ENCODE data around the gene TRAFD1. TPM values are rescaled to one million over a fixed set of nuclear protein-coding genes. Genes with fewer than 3 reads are reported as not detected.

TRAFD1 gene
- polyA plus RNA-seq, 1 donor from 2014 or later: 75.6 TPM

GRCh38 chr12:112116232-112117060, 8.9 kb upstream of the TRAFD1 start:
- H3K9ac ChIP-seq (ENCODE audit: low read length): peak overlapping the region; percentile 60
- no peaks in the 10 kb centered on the region for H3F3A ChIP-seq (ENCODE audit: insufficient read depth, low read length, poor library complexity, severe bottlenecking)
- H4K20me1 ChIP-seq (ENCODE audit: insufficient read depth): no peaks in the 10 kb centered on the region
- peak overlapping the region; percentile 69 for H2AFZ ChIP-seq (ENCODE audit: low read depth, low read length)
- no peaks in the 10 kb centered on the region for H3K9me2 ChIP-seq (ENCODE audit: insufficient read depth, low read length)
- H3K9me3 ChIP-seq (ENCODE audit: low read length): no peaks in the 10 kb centered on the region
- peak overlapping the region; percentile 93 for H3K27ac ChIP-seq (ENCODE audit: low read length)
- TF ChIP-seq CTCF (IDR thresholded peaks at IDR 0.05; ENCODE audit: poor library complexity, severe bottlenecking): no peak
- TF ChIP-seq EP300 (conservative IDR thresholded peaks at IDR 0.05; ENCODE audit: poor library complexity, severe bottlenecking): peak; percentile 54
- peak; percentile 61 for TF ChIP-seq POLR2AphosphoS5 (IDR thresholded peaks at IDR 0.05)
- no peak for TF ChIP-seq EZH2 (IDR thresholded peaks at IDR 0.05; ENCODE audit: borderline replicate concordance, insufficient read depth, low read length, poor library complexity, severe bottlenecking)
- peak; percentile 15 for TF ChIP-seq RAD21 (conservative IDR thresholded peaks at IDR 0.05)
- TF ChIP-seq TAF1 (IDR thresholded peaks at IDR 0.05; ENCODE audit: low read depth): no peak
- no peak for TF ChIP-seq SMC3 (conservative IDR thresholded peaks at IDR 0.05; ENCODE audit: poor library complexity)
- peak; percentile 53 for TF ChIP-seq MXI1 (conservative IDR thresholded peaks at IDR 0.05; ENCODE audit: poor library complexity, severe bottlenecking)
- no peak for TF ChIP-seq REST (IDR thresholded peaks at IDR 0.05; ENCODE audit: borderline replicate concordance)
- no peaks in the 10 kb centered on the region for H3K27me3 ChIP-seq (ENCODE audit: insufficient read depth, low read depth, low read length)
- no peaks in the 10 kb centered on the region for H3K79me2 ChIP-seq (replicated peaks; ENCODE audit: insufficient read depth, low read length)
- peak overlapping the region; percentile 91 for H3K4me2 ChIP-seq (ENCODE audit: low read length)
- H3K36me3 ChIP-seq (ENCODE audit: insufficient read depth, low read length): no peaks in the 10 kb centered on the region
- H3K4me3 ChIP-seq (ENCODE audit: low read length): peak overlapping the region; percentile 55

GRCh38 chr12:112117685-112118084, 7.7 kb upstream of the TRAFD1 start:
- H2AFZ ChIP-seq (ENCODE audit: low read depth, low read length): no peak overlapping the region
- H3K9me3 ChIP-seq (ENCODE audit: low read length): no peaks in the 10 kb centered on the region
- H3K27ac ChIP-seq (ENCODE audit: low read length): peak overlapping the region; percentile 93
- no peak overlapping the region for H3K4me2 ChIP-seq (ENCODE audit: low read length)
- H3K9me2 ChIP-seq (ENCODE audit: insufficient read depth, low read length): no peaks in the 10 kb centered on the region
- TF ChIP-seq POLR2AphosphoS5 (IDR thresholded peaks at IDR 0.05) (no peak), TAF1 (IDR thresholded peaks at IDR 0.05; ENCODE audit: low read depth) (no peak), MXI1 (conservative IDR thresholded peaks at IDR 0.05; ENCODE audit: poor library complexity, severe bottlenecking) (no peak), EZH2 (IDR thresholded peaks at IDR 0.05; ENCODE audit: borderline replicate concordance, insufficient read depth, low read length, poor library complexity, severe bottlenecking) (no peak), EP300 (conservative IDR thresholded peaks at IDR 0.05; ENCODE audit: poor library complexity, severe bottlenecking) (no peak), CTCF (IDR thresholded peaks at IDR 0.05; ENCODE audit: poor library complexity, severe bottlenecking) (no peak), SMC3 (conservative IDR thresholded peaks at IDR 0.05; ENCODE audit: poor library complexity) (no peak), RAD21 (conservative IDR thresholded peaks at IDR 0.05) (no peak), REST (IDR thresholded peaks at IDR 0.05; ENCODE audit: borderline replicate concordance) (no peak)
- H3K27me3 ChIP-seq (ENCODE audit: insufficient read depth, low read depth, low read length): no peaks in the 10 kb centered on the region
- H3K4me3 ChIP-seq (ENCODE audit: low read length): no peak overlapping the region
- no peaks in the 10 kb centered on the region for H4K20me1 ChIP-seq (ENCODE audit: insufficient read depth)
- H3K9ac ChIP-seq (ENCODE audit: low read length): no peak overlapping the region
- no peaks in the 10 kb centered on the region for H3K36me3 ChIP-seq (ENCODE audit: insufficient read depth, low read length)
- no peaks in the 10 kb centered on the region for H3F3A ChIP-seq (ENCODE audit: insufficient read depth, low read length, poor library complexity, severe bottlenecking)
- H3K79me2 ChIP-seq (replicated peaks; ENCODE audit: insufficient read depth, low read length): no peaks in the 10 kb centered on the region
